Activated naive CD4-positive, alpha-beta T cell treated with anti-CD3 and anti-CD28 coated beads, Interleukin-2, amount 50 U/mL, for 72 hours (primary cell): ENCODE measurements around the gene NFE2. TPM values are rescaled to one million over a fixed set of nuclear protein-coding genes. Genes with fewer than 3 reads are reported as not detected.
"Not testable (repeated sequence)": the region's sequence is repeated elsewhere in the genome, so short reads cannot be mapped to it uniquely, and the experiment has no call there.

Experiments used
- ATAC-seq, 2 donors: fragments of 150-1000 bp; cut with Tn5 transposase; 2 replicates each; pipeline ENCODE4 v1.10.0; 2021; ENCODE audit warnings: mild to moderate bottlenecking in 2 of 2, moderate library complexity in 2 of 2
- DNase-seq, 2 donors: peaks; one replicate each; pipeline ENCODE4 v3.0.0; 2021 to 2022; ENCODE audit warnings: low spot score in 2 of 2
- H3K27ac Mint-ChIP-seq, 2 donors: one replicate each; pipeline ENCODE4 v1.8.0; 2022; ENCODE audit warnings: mild to moderate bottlenecking in 2 of 2, mixed read lengths in 2 of 2
- H3K36me3 Mint-ChIP-seq, 2 donors: one replicate each; pipeline ENCODE4 v1.8.0; 2022; ENCODE audit warnings: mixed read lengths in 2 of 2
- H3K9me3 Mint-ChIP-seq, 2 donors: one replicate each; pipeline ENCODE4 v1.8.0; 2022; ENCODE audit warnings: mixed read lengths in 2 of 2
- total RNA-seq, 2 donors: library from RNA; stranded (reverse); gene quantifications; one replicate each; pipeline ENCODE4 v1.2.3, GENCODE V29; 2022

The NFE2 gene
- total RNA-seq, 2 donors from 2014 or later, result 0.20 TPM; not detected in 1

- ATAC-seq (peak in 1 of 2 donors; percentile 11), DNase-seq (no peak)
- Mint-ChIP-seq H3K27ac (peak overlapping the region; percentile 8 to 58), H3K36me3 (peaks cover 0 to 9% of the 10 kb centered on the region in 2 donors), H3K9me3 (no peaks in the 10 kb centered on the region)
Measured at GRCh38 chr12:54292083-54292930, 8.5 kb downstream of the NFE2 start.

GRCh38 chr12:54287261-54288157, 13.3 kb downstream of the NFE2 start:
- H3K9me3 Mint-ChIP-seq, result no peaks in the 10 kb centered on the region
- H3K27ac Mint-ChIP-seq, result peak overlapping the region in 1 of 2 donors; percentile 96
- no peak for DNase-seq
- peak in 1 of 2 donors; percentile 6 for ATAC-seq
- H3K36me3 Mint-ChIP-seq, result peaks cover 14 to 35% of the 10 kb centered on the region in 2 donors

- peak overlapping the region; percentile 74 to 96 for H3K27ac Mint-ChIP-seq
- H3K36me3 Mint-ChIP-seq, result peaks cover 14 to 35% of the 10 kb centered on the region in 2 donors
- DNase-seq, result no peak
- ATAC-seq, result peak in 1 of 2 donors; percentile 3
- H3K9me3 Mint-ChIP-seq, result no peaks in the 10 kb centered on the region
Measured at GRCh38 chr12:54286042-54287030, 14.5 kb downstream of the NFE2 start.

- Mint-ChIP-seq H3K36me3 (peaks cover 14 to 35% of the 10 kb centered on the region in 2 donors), H3K27ac (peak overlapping the region; percentile 74 to 96), H3K9me3 (no peaks in the 10 kb centered on the region)
- no peak for DNase-seq
- no peak for ATAC-seq
Measured at GRCh38 chr12:54285150-54286041, 15.4 kb downstream of the NFE2 start.

GRCh38 chr12:54284070-54284780, 16.6 kb downstream of the NFE2 start:
- not testable (repeated sequence) for H3K27ac Mint-ChIP-seq, H3K9me3 Mint-ChIP-seq, ATAC-seq, DNase-seq
- H3K36me3 Mint-ChIP-seq, result peaks cover 14 to 35% of the 10 kb centered on the region in 2 donors

GRCh38 chr12:54282949-54283593, 17.7 kb downstream of the NFE2 start:
- peaks cover 21 to 34% of the 10 kb centered on the region in 2 donors for H3K36me3 Mint-ChIP-seq
- DNase-seq (no peak), ATAC-seq (no peak)
- H3K27ac Mint-ChIP-seq, result no peak overlapping the region
- H3K9me3 Mint-ChIP-seq, result no peaks in the 10 kb centered on the region

GRCh38 chr12:54281694-54282093, 19.1 kb downstream of the NFE2 start:
- not testable (repeated sequence) for DNase-seq, H3K27ac Mint-ChIP-seq, H3K9me3 Mint-ChIP-seq, ATAC-seq
- peaks cover 20 to 25% of the 10 kb centered on the region in 2 donors for H3K36me3 Mint-ChIP-seq

GRCh38 chr12:54281261-54281638, 19.6 kb downstream of the NFE2 start:
- not testable (repeated sequence) for ATAC-seq, H3K27ac Mint-ChIP-seq, DNase-seq, H3K9me3 Mint-ChIP-seq
- peaks cover 16 to 25% of the 10 kb centered on the region in 2 donors for H3K36me3 Mint-ChIP-seq

- Mint-ChIP-seq H3K36me3 (peaks cover 10 to 21% of the 10 kb centered on the region in 2 donors), H3K27ac (no peak within 1 kb of the TSS), H3K9me3 (no peaks in the 10 kb centered on the region)
- DNase-seq, result peak; percentile 91 to 96
- ATAC-seq, result peak; percentile 85 to 87
Measured at GRCh38 chr12:54280468-54281260, 20.2 kb downstream of the NFE2 start, which contains the start of gene HNRNPA1. Gene HNRNPA1, plus strand, starts transcription at chr12:54280726. Its CDS starts 82 bp downstream, at chr12:54280808.

- no peaks in the 10 kb centered on the region for H3K9me3 Mint-ChIP-seq
- H3K36me3 Mint-ChIP-seq, result peaks cover 2 to 13% of the 10 kb centered on the region in 2 donors
- ATAC-seq (peak; percentile 76 to 79), DNase-seq (peak; percentile 98 to 100)
- H3K27ac Mint-ChIP-seq, result no peak within 1 kb of the TSS
Measured at GRCh38 chr12:54279632-54280467, 21.0 kb downstream of the NFE2 start, which contains the start of gene CBX5. Gene CBX5, minus strand, starts transcription at chr12:54280122. Its CDS starts 22,472 bp downstream, at chr12:54257650.

- DNase-seq, result no peak
- ATAC-seq, result no peak
Measured at GRCh38 chr12:54279227-54279631, 21.6 kb downstream of the NFE2 start.

GRCh38 chr12:54277823-54278276, 23.0 kb downstream of the NFE2 start:
- DNase-seq (no peak), ATAC-seq (no peak)
- H3K36me3 Mint-ChIP-seq, result peaks cover 12 to 16% of the 10 kb centered on the region in 2 donors
- no peak overlapping the region for H3K27ac Mint-ChIP-seq
- H3K9me3 Mint-ChIP-seq, result no peaks in the 10 kb centered on the region

More at GRCh38 chr12:54279227-54279631, 21.6 kb downstream of the NFE2 start:
- H3K27ac Mint-ChIP-seq, result no peak overlapping the region
- no peaks in the 10 kb centered on the region for H3K9me3 Mint-ChIP-seq
- peaks cover 0 to 11% of the 10 kb centered on the region in 2 donors for H3K36me3 Mint-ChIP-seq
